ENCODE measurements around the gene SLC12A2.

The SLC12A2 gene

DNA sequence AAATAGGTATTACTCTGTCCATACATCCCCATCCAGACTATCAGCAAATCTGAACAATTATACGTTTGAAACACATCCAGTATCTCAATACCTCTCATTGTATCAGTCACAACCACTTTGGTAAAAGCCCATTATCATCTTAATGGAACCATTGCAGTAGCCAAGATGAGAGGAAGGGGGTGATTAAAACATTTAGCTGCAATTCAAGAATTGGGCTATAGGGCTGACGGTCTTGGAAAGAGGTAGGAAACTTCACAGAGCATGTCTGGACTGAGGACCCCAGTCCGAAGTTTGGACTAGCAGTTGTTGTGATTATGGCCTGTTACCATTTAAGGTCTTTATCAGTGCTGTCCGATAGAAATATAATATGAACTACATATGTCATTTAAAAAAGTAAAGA, 8.6 kb downstream of the SLC12A2 start:
- H3K27ac ChIP-seq, result no peak overlapping the region
- H3K4me3 ChIP-seq, result no peak overlapping the region
- no peak for DNase-seq (ENCODE audit: low spot score)
- TF ChIP-seq, protein P1, sequence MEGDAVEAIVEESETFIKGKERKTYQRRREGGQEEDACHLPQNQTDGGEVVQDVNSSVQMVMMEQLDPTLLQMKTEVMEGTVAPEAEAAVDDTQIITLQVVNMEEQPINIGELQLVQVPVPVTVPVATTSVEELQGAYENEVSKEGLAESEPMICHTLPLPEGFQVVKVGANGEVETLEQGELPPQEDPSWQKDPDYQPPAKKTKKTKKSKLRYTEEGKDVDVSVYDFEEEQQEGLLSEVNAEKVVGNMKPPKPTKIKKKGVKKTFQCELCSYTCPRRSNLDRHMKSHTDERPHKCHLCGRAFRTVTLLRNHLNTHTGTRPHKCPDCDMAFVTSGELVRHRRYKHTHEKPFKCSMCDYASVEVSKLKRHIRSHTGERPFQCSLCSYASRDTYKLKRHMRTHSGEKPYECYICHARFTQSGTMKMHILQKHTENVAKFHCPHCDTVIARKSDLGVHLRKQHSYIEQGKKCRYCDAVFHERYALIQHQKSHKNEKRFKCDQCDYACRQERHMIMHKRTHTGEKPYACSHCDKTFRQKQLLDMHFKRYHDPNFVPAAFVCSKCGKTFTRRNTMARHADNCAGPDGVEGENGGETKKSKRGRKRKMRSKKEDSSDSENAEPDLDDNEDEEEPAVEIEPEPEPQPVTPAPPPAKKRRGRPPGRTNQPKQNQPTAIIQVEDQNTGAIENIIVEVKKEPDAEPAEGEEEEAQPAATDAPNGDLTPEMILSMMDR (IDR thresholded peaks at IDR 0.05), result no peak

DNA sequence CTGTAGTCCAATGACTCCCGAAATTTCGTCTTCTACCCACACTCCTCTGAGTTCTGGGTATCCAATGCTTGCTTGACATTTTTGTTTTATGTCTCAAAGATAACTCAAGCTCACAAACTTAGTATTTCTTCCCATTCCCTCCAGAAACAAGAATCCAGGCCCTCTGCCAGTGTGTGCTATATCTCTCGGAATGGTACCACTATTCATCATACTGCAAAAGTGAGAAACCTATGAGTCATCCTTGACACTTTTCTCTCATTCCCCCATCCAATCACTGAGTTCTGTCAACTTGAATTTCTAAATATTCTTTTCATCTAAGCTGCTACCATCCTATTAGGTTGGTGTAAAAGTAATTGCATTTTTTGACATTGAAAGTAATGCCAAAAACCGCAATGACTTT, 9.8 kb downstream of the SLC12A2 start:
- no peak overlapping the region for H3K27ac ChIP-seq
- DNase-seq (ENCODE audit: low spot score), result no peak
- TF ChIP-seq, protein P1 (IDR thresholded peaks at IDR 0.05), result no peak
- no peak overlapping the region for H3K4me3 ChIP-seq

DNA sequence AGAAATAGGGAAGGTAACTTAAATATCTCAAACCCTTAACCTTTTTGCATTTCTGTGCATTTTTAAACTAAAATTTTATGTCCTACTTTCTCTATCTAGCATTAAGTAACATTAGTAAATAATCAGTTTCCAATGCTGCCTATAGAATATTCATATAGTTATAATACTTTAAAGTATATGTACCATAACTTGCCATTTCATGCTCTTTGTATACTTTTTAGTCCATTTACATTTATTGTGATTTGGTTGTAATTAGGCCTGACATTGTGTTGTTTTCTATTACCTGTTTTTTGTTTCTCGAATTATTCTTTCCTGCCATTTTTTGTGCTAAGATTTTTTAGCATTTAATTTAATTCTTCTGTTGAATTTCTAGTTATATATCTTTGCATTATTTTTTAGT, 13.7 kb downstream of the SLC12A2 start:
- Histone ChIP-seq H3K4me3 (no peak overlapping the region), H3K27ac (no peak overlapping the region)
- no peak for DNase-seq (ENCODE audit: low spot score)
- TF ChIP-seq, protein P1 (IDR thresholded peaks at IDR 0.05), result no peak

DNA sequence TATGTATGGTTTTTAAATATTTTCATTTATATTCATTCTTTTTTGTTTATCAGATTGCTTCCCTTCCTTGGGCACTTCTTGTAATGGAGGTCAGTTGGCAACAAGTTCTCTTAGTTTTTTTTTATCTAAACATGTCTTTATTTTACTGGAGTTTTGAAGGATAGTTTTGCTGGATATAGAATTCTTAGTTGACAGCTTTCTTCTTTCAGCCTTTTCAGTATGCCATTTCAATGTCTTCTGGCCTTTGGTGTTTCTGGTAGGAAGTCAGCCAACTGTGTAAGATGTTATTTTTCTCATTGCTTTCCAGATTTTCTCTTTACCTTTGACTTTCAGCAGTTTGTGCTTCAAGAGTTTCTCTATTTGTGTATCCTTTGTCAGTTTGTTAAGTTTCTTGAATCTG, 14.2 kb downstream of the SLC12A2 start:
- no peak overlapping the region for H3K27ac ChIP-seq
- no peak overlapping the region for H3K4me3 ChIP-seq
- DNase-seq (ENCODE audit: low spot score), result no peak
- TF ChIP-seq, protein P1 (IDR thresholded peaks at IDR 0.05), result no peak

DNA sequence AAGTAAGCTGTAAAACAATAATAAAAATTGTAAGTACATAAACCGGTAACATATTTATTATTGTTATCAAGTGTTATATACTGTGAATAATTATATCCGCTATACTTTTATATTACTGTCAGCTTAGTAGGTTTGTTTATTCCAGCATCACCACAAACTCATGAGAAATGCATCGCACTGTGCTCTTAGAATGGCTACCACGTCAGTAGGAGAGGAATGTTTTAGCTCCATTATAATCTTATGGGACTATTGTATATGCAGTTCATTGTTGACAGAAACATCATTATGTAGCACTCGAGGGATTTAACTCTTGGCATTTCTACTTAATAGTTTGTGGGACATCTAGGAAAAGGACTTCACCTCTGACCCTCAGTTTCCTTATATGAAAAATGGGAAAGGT, 16.4 kb downstream of the SLC12A2 start:
- Histone ChIP-seq H3K4me3 (no peak overlapping the region), H3K27ac (no peak overlapping the region)
- TF ChIP-seq, protein P1 (IDR thresholded peaks at IDR 0.05), result no peak
- DNase-seq (ENCODE audit: low spot score), result no peak

DNA sequence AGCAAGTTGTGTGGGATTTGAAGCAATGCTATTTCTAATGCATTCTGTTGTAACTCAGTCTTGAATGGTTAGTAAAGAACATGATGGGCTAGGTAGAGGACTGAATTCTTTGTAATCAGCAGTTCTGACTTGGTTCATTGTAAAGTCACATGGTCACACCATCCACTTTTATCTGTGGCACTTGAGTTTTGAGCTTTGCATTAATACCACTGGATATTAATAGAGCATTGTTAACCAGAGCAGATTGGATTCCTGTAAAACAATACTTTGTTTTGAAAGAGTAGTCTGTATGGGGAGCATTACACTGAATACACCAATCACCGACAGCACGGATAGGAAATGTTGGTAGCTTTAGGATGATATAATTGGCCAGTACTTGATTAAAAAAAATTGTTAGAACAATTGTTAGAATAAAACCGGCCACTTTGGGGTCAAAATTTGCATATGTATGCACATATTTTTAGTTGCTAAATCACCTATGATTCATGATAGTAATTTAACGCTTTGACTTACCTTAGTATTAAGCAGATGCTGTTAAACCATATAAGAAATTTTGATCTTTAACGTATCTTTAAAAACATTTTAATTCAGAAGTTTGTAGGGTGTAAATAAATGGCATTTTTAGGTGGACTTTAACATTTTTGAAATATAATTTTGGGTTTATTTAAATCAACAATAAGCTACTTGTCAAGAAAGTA, 17.4 kb downstream of the SLC12A2 start:
- Histone ChIP-seq H3K4me3 (no peak overlapping the region), H3K27ac (no peak overlapping the region)
- TF ChIP-seq, protein P1 (IDR thresholded peaks at IDR 0.05), result no peak
- no peak for DNase-seq (ENCODE audit: low spot score)

DNA sequence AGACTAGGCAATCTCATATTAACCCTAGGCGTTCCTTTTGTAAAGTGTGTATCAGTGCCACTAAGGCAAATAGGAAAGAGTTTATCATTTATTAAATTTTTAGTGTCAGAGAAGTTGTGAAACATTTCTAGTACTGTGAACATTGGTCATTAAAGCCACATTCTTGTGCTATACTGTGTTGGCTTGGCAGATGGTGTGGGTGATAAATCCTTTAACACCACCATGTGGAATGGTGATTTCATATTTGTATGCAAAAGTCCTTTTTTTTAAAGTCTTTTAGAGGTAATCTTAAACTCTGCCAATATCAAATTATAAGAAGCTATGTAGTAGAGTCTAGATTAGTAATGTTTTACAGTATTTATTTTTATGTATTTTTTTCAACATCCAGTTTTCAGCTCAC, 18.1 kb downstream of the SLC12A2 start:
- no peak overlapping the region for H3K27ac ChIP-seq

More for the DNA sequence above, 18.1 kb downstream of the SLC12A2 start:
- TF ChIP-seq, protein P1 (IDR thresholded peaks at IDR 0.05), result no peak
- DNase-seq (ENCODE audit: low spot score), result no peak
- H3K4me3 ChIP-seq, result no peak overlapping the region
